Fibroblast of lung (primary cell): ENCODE data around the gene ABHD16A.

Experiments
- EZH2 ChIP-seq: IDR thresholded peaks from 2 replicates; pipeline ENCODE4 v1.5.1; 2012; ENCODE audit warnings: low read length, control low read depth, mild to moderate bottlenecking; ENCODE audit errors: missing control alignments
- TF ChIP-seq, protein P1 (sequence below), 2 donors: IDR thresholded peaks in 1 of 2; conservative IDR thresholded peaks in 1 of 2; 1 replicate in 1 of 2; 2 replicates in 1 of 2; pipeline ENCODE4 v1.5.1; 2011 to 2012; ENCODE audit warnings: low read length in 2 of 2, control low read depth in 1 of 2, inconsistent platforms in 1 of 2, low read depth in 1 of 2, mild to moderate bottlenecking in 1 of 2

DNA sequence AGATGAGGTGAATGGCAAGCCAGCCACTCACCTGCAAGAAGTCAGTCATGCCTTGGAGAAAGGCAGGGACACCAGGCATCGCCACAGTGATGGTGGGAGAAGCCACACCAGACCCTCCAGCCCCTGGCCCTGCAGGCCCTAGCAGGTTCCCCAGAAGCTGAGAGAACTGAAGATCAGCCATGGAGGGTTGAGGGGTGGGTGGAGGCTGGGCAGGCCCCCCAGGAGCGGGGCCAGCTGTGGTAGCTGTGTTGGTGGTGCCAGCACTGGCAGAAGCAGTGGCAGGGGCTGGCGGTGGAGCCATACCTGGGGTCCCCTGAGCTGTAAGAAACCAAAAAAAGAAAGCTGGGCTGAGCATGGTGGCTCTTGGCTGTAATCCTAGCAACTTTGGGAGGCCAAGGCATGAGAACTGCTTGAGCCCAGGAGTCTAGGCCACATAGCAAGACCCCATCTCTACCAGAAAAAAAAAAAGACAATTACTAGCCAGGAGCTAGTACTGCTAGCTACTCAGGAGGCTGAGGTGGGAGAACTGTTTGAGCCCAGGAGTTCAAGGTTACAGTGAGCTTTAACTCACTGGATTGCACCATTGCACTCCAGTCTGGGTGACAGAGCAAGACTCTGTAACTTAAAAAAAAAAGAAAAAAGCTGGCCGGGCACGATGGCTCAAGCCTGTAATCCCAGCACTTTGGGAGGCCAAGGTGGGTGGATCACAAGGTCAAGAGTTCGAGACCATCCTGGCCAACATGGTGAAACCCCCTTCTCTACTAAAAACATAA lies 60.1 kb downstream of the ABHD16A start:
- TF ChIP-seq, protein P1, sequence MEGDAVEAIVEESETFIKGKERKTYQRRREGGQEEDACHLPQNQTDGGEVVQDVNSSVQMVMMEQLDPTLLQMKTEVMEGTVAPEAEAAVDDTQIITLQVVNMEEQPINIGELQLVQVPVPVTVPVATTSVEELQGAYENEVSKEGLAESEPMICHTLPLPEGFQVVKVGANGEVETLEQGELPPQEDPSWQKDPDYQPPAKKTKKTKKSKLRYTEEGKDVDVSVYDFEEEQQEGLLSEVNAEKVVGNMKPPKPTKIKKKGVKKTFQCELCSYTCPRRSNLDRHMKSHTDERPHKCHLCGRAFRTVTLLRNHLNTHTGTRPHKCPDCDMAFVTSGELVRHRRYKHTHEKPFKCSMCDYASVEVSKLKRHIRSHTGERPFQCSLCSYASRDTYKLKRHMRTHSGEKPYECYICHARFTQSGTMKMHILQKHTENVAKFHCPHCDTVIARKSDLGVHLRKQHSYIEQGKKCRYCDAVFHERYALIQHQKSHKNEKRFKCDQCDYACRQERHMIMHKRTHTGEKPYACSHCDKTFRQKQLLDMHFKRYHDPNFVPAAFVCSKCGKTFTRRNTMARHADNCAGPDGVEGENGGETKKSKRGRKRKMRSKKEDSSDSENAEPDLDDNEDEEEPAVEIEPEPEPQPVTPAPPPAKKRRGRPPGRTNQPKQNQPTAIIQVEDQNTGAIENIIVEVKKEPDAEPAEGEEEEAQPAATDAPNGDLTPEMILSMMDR (conservative IDR thresholded peaks at IDR 0.05 in 1 of 2, IDR thresholded peaks at IDR 0.05 in 1 of 2; ENCODE audit: low read depth in 1 of 2, low read length in 2 of 2) = no peak
- no peak for TF ChIP-seq EZH2
